Right lobe of liver (tissue), 6 donors: Measurements from ENCODE around the gene TXNDC16. TPM values are rescaled to one million over a fixed set of nuclear protein-coding genes. Genes with fewer than 3 reads are reported as not detected.
A peak's percentile ranks its signal among the peaks of the same experiment; 100 is the strongest.

Experiments
- ATAC-seq, 4 donors: fragments of 200-7000 bp; cut with Tn5 transposase; one replicate each; pipeline ENCODE4 v1.9.1; 2020; ENCODE audit warnings: mild to moderate bottlenecking in 4 of 4, moderate library complexity in 4 of 4
- DNase-seq, 3 donors: peaks; one replicate each; pipeline ENCODE4 v3.0.0-alpha.2; 2020
- H3K27ac ChIP-seq, 3 donors: fragments of 200-600 bp; one replicate each; pipeline ENCODE4 v1.8.0; 2022
- H3K27me3 ChIP-seq, 2 donors: fragments of 200-600 bp; one replicate each; pipeline ENCODE4 v1.8.0; 2022
- H3K36me3 ChIP-seq, 4 donors: fragments of 200-600 bp; sonication (generic) in 1 of 4; one replicate each; pipeline versions ENCODE4 v1.5.1 to v1.8.0; 2017 to 2022; ENCODE audit warnings: control low read depth in 1 of 4
- H3K4me1 ChIP-seq, 4 donors: fragments of 200-600 bp; sonication (generic) in 1 of 4; one replicate each; pipeline versions ENCODE4 v1.5.1 to v1.8.0; 2017 to 2022; ENCODE audit warnings: control low read depth in 1 of 4
- H3K4me3 ChIP-seq, 3 donors: fragments of 200-600 bp; one replicate each; pipeline ENCODE4 v1.8.0; 2022
- H3K9me3 ChIP-seq, 4 donors: fragments of 200-600 bp; sonication (generic) in 1 of 4; one replicate each; pipeline versions ENCODE4 v1.5.1 to v1.8.0; 2017 to 2022; ENCODE audit warnings: control low read depth in 1 of 4
- POLR2A ChIP-seq: fragments of 450-650 bp; IDR thresholded peaks from one replicate; pipeline ENCODE4 v1.6.1; 2017; ENCODE audit warnings: antibody characterized with exemption, mild to moderate bottlenecking
- WGBS: methylation state at CpG from one replicate; pipeline ENCODE4 v1.1.6; 2018; ENCODE audit warnings: low coverage, low lambda C conversion rate; ENCODE audit not compliant: insufficient coverage; ENCODE audit errors: missing lambda C conversion rate; 5-methylcytosine and 5-hydroxymethylcytosine counted together
- intact Hi-C, 2 donors: fragments of 100-400 bp; cut with DNase I; formaldehyde crosslinking; loops; one replicate each; pipeline versions ENCODE4 v1.11.2 to v1.14.1; 2022
- total RNA-seq, 6 experiments: library from RNA; depleted of rRNA in 2 of 6; stranded (reverse); fragments of >200 nt in 2 of 6; fragmentation: NEBNext Ultra II Directional in 3 of 6; extraction: Animal tissue kit (Norgen Biotek cat#: 25700) in 3 of 6; gene quantifications; one replicate each; pipeline versions ENCODE4 v1.1.0 to v1.2.4, GENCODE V29; 2016 to 2023
- TF ChIP-seq, protein P1 (sequence below), 4 donors: fragments of 200-600 bp in 3 of 4; fragments of 450-650 bp in 1 of 4; IDR thresholded peaks; one replicate each; pipeline versions ENCODE4 v1.5.1 to v1.8.0; 2016 to 2022; ENCODE audit warnings: antibody characterized with exemption in 4 of 4, mild to moderate bottlenecking in 2 of 4
- donor health status: DM: no; HTN: yes; CAD: no.
- donor health status: DM: no; HTN: no; CAD: no.
- donor health status: DM: no; HTN: no; CAD: no.
- donor health status: DM: no; HTN: yes; CAD: no.
- donor health status: DM: no; HTN: yes; CAD: no.

TXNDC16 gene
- total RNA-seq, 6 experiments from 2014 or later = 2.0 to 5.5 (median 4.1) TPM

DNA sequence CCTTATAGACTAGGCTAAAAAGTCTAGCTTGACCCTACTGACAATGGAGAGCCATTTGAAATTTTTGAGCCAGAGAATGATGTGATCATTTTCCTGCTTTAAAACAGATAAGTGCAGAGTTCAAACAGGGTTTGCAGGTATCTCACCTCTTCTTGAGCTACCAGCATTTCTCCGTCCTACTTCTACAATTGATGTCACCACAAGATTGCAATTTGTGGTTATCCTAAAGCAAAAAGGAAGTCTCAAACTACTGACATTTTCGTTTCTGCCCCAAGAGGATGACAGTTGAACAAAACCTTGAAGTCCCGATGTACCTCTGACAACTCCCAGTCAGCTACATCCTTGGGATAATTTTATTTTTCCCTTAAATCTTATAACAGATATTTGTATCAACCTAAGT, 151.5 kb downstream of the TXNDC16 start:
- ATAC-seq (peak in 1 of 4 donors; percentile 40), DNase-seq (no peak)
- no peak overlapping the region for H3K27ac ChIP-seq
- intact Hi-C loops = no loop called here
- TF ChIP-seq, protein P1, sequence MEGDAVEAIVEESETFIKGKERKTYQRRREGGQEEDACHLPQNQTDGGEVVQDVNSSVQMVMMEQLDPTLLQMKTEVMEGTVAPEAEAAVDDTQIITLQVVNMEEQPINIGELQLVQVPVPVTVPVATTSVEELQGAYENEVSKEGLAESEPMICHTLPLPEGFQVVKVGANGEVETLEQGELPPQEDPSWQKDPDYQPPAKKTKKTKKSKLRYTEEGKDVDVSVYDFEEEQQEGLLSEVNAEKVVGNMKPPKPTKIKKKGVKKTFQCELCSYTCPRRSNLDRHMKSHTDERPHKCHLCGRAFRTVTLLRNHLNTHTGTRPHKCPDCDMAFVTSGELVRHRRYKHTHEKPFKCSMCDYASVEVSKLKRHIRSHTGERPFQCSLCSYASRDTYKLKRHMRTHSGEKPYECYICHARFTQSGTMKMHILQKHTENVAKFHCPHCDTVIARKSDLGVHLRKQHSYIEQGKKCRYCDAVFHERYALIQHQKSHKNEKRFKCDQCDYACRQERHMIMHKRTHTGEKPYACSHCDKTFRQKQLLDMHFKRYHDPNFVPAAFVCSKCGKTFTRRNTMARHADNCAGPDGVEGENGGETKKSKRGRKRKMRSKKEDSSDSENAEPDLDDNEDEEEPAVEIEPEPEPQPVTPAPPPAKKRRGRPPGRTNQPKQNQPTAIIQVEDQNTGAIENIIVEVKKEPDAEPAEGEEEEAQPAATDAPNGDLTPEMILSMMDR (IDR thresholded peaks at IDR 0.05) = no peak
- no peak for TF ChIP-seq POLR2A
- no peaks in the 10 kb centered on the region for H3K9me3 ChIP-seq
- no peaks in the 10 kb centered on the region for H3K4me1 ChIP-seq
- 27% methylated on average over 3 of the region's 3 CpGs for WGBS
- no peak overlapping the region for H3K4me3 ChIP-seq
- H3K27me3 ChIP-seq = no peaks in the 10 kb centered on the region
- H3K36me3 ChIP-seq = no peaks in the 10 kb centered on the region

DNA sequence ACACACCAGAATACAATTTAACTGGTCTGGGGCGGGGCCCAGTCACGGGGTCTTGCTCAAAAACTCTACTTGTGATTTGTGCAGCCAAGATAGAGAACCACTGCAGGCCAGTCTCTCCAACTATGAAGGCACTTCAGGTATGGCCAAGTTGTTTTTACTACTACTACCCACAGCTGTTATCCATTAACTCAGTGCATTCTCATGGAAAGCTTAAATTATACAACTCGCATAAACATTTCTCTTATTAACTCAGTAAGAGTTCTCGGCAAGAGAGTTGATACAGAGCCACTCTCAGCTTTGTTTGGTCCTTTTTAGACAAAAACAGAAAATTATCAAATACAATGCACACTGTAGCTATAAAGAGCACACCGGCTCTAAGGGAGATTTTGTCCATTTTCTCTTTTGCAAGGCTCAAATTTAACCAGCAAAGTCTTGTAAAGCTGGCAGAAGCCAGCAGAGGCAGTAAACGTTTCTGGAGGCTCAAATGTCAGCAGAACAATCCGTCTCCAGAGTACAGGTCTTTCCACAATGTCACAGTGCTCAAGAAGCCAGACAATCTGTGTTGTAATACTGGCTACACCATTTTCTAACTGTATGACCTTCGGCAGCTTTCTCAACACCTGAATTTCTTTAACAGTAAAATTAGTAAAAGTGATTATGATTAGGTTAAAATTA, 152.2 kb downstream of the TXNDC16 start:
- ATAC-seq (no peak), DNase-seq (no peak)
- Histone ChIP-seq H3K27me3 (no peaks in the 10 kb centered on the region), H3K27ac (no peak overlapping the region), H3K4me3 (no peak overlapping the region), H3K36me3 (no peaks in the 10 kb centered on the region), H3K9me3 (no peaks in the 10 kb centered on the region), H3K4me1 (no peaks in the 10 kb centered on the region)
- 56% methylated on average over 8 of the region's 8 CpGs for WGBS
- no peak for TF ChIP-seq POLR2A
- TF ChIP-seq, protein P1 (IDR thresholded peaks at IDR 0.05) = no peak
- intact Hi-C loops = no loop called here

DNA sequence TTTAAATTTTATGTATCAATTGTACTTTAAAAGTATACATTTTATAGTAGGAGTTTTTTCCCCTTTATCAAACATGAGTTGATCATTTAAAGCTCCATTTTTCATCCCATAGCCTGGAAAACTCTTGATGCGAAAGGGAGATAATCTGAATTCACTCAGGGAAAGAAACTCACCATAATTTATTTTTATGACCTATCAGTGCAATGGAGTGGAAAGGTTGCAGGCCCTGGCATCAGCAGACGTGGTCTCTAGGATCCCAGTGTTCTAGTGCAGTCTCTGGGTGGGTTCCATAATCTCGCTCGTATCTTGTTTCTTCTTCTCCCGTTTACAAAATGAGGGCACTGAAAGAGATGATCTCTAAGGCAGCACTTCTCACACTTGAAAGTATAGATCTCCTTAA, 153.2 kb downstream of the TXNDC16 start:
- no peaks in the 10 kb centered on the region for H3K9me3 ChIP-seq
- no peak overlapping the region for H3K27ac ChIP-seq
- H3K27me3 ChIP-seq = no peaks in the 10 kb centered on the region
- H3K4me3 ChIP-seq = no peak overlapping the region
- DNase-seq (no peak), ATAC-seq (no peak)
- 82% methylated on average over 5 of the region's 5 CpGs for WGBS
- H3K4me1 ChIP-seq = no peaks in the 10 kb centered on the region
- intact Hi-C loops = no loop called here
- H3K36me3 ChIP-seq = no peaks in the 10 kb centered on the region
- no peak for TF ChIP-seq POLR2A
- TF ChIP-seq, protein P1 (IDR thresholded peaks at IDR 0.05) = no peak

DNA sequence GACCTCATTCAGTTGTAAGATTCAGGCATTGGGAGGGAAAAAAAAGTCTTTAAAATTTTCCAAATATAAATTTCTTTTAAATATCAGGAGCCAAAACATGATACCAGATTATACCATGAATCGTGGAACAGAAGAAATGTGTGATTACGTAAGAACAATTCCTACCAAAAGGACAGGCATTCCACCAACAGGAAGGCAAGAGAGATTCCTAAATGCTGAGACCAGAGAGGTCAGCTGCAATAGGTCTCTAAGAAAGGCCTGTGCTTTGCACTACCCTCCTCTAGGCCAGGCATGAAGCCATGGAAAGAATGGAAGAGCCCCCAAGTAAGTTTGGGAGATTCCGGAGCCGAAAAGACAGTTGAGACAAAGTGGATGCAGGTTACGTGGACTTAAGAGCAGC, 154.5 kb downstream of the TXNDC16 start:
- Histone ChIP-seq H3K4me1 (no peaks in the 10 kb centered on the region), H3K36me3 (no peaks in the 10 kb centered on the region), H3K27ac (no peak overlapping the region), H3K27me3 (no peaks in the 10 kb centered on the region), H3K9me3 (no peaks in the 10 kb centered on the region), H3K4me3 (no peak overlapping the region)
- no peak for DNase-seq
- WGBS = 91% methylated on average over 2 of the region's 5 CpGs
- no peak for TF ChIP-seq POLR2A
- TF ChIP-seq, protein P1 (IDR thresholded peaks at IDR 0.05) = no peak
- ATAC-seq = no peak
- intact Hi-C loops = no loop called here
